ENCODE data around the gene PBX1.

PBX1 gene

GRCh38 chr1:164780111-164780812 is 221.3 kb downstream of the PBX1 start:
- DNase-seq (ENCODE audit: low read depth in 2 of 2): no peak

GRCh38 chr1:164780863-164781262 is 221.9 kb downstream of the PBX1 start:
- no peak for DNase-seq (ENCODE audit: low read depth in 2 of 2)

- no peak for DNase-seq (ENCODE audit: low read depth in 2 of 2)
These were observed 223.0 kb downstream of the PBX1 start for GRCh38 chr1:164781972-164782371.

GRCh38 chr1:164783778-164784555 is 225.0 kb downstream of the PBX1 start:
- no peak for DNase-seq (ENCODE audit: low read depth in 2 of 2)

- DNase-seq (ENCODE audit: low read depth in 2 of 2): no peak
These were observed 226.0 kb downstream of the PBX1 start for GRCh38 chr1:164784960-164785359.

- DNase-seq (ENCODE audit: low read depth in 2 of 2): no peak
These were observed 227.0 kb downstream of the PBX1 start for GRCh38 chr1:164785841-164786534.

GRCh38 chr1:164786980-164787833 is 228.2 kb downstream of the PBX1 start:
- DNase-seq (ENCODE audit: low read depth in 2 of 2): peak; percentile 34 to 54

GRCh38 chr1:164787834-164788231 is 228.8 kb downstream of the PBX1 start:
- no peak for DNase-seq (ENCODE audit: low read depth in 2 of 2)

- DNase-seq (ENCODE audit: low read depth in 2 of 2): no peak
These were observed 231.1 kb downstream of the PBX1 start for GRCh38 chr1:164790081-164790480.

GRCh38 chr1:164792410-164793004 is 233.5 kb downstream of the PBX1 start:
- DNase-seq (ENCODE audit: low read depth in 2 of 2): no peak

- DNase-seq (ENCODE audit: low read depth in 2 of 2): no peak
These were observed 235.4 kb downstream of the PBX1 start for GRCh38 chr1:164794356-164794755.

- no peak for DNase-seq (ENCODE audit: low read depth in 2 of 2)
These were observed 237.9 kb downstream of the PBX1 start for GRCh38 chr1:164796916-164797315.

GRCh38 chr1:164801246-164801731 is 242.3 kb downstream of the PBX1 start:
- no peak for DNase-seq (ENCODE audit: low read depth in 2 of 2)

- DNase-seq (ENCODE audit: low read depth in 2 of 2): no peak
These were observed 243.0 kb downstream of the PBX1 start for GRCh38 chr1:164801791-164802502.

GRCh38 chr1:164802529-164803282 is 243.7 kb downstream of the PBX1 start:
- DNase-seq (ENCODE audit: low read depth in 2 of 2): no peak

- no peak for DNase-seq (ENCODE audit: low read depth in 2 of 2)
These were observed 244.4 kb downstream of the PBX1 start for GRCh38 chr1:164803366-164803765.

- DNase-seq (ENCODE audit: low read depth in 2 of 2): no peak
These were observed 245.4 kb downstream of the PBX1 start for GRCh38 chr1:164804366-164804765.

- DNase-seq (ENCODE audit: low read depth in 2 of 2): no peak
These were observed 246.4 kb downstream of the PBX1 start for GRCh38 chr1:164805399-164805798.

GRCh38 chr1:164806531-164806930 is 247.5 kb downstream of the PBX1 start:
- DNase-seq (ENCODE audit: low read depth in 2 of 2): no peak

- no peak for DNase-seq (ENCODE audit: low read depth in 2 of 2)
These were observed 254.8 kb downstream of the PBX1 start for GRCh38 chr1:164813776-164814175.

Data from stimulated activated CD4-positive, alpha-beta T cell treated with anti-CD3 and anti-CD28 coated beads, Interleukin-4, amount 100 ng/mL, for 48 hours (primary cell).